HEK293 (cell line): ENCODE data around the gene CZIB.

ENCODE experiments used
- ATF2 ChIP-seq: fragments of 450-650 bp; formaldehyde crosslinking; IDR thresholded peaks from 2 replicates; pipeline ENCODE4 v1.5.1; 2016; ENCODE audit warnings: missing biosample characterization, missing genetic modification characterization, low read depth
- CTCF ChIP-seq: fragments of 450-650 bp; formaldehyde crosslinking; IDR thresholded peaks from 2 replicates; pipeline ENCODE4 v1.5.1; 2016; ENCODE audit warnings: missing biosample characterization, missing genetic modification characterization
- HOXA7 ChIP-seq: sonication (generic); formaldehyde crosslinking; IDR thresholded peaks from 2 replicates; pipeline ENCODE4 v1.8.1; 2022; ENCODE audit warnings: missing genetic modification reagents, borderline replicate concordance
- IKZF3 ChIP-seq: fragments of 450-650 bp; IDR thresholded peaks from 2 replicates; pipeline ENCODE4 v1.5.0; 2018; ENCODE audit warnings: missing biosample characterization, mild to moderate bottlenecking, missing genetic modification characterization, moderate library complexity
- YY2 ChIP-seq: fragments of 450-650 bp; formaldehyde crosslinking; IDR thresholded peaks from 2 replicates; pipeline ENCODE4 v1.5.1; 2016; ENCODE audit warnings: missing biosample characterization, missing genetic modification characterization
- ZNF174 ChIP-seq: fragments of 450-650 bp; formaldehyde crosslinking; IDR thresholded peaks from 2 replicates; pipeline ENCODE4 v1.5.0; 2017; ENCODE audit warnings: missing biosample characterization, mild to moderate bottlenecking, missing genetic modification characterization
- ZNF416 ChIP-seq: fragments of 450-650 bp; formaldehyde crosslinking; IDR thresholded peaks from 2 replicates; pipeline ENCODE4 v1.5.1; 2016; ENCODE audit warnings: missing biosample characterization, missing genetic modification characterization
- ZNF558 ChIP-seq: fragments of 450-650 bp; formaldehyde crosslinking; IDR thresholded peaks from 2 replicates; pipeline ENCODE4 v1.5.1; 2016; ENCODE audit warnings: missing biosample characterization, missing genetic modification characterization
- ZNF561 ChIP-seq: fragments of 450-650 bp; IDR thresholded peaks from 2 replicates; pipeline ENCODE4 v1.5.1; 2018; ENCODE audit warnings: missing biosample characterization, missing genetic modification characterization, borderline replicate concordance
- ZNF768 ChIP-seq: fragments of 450-650 bp; formaldehyde crosslinking; IDR thresholded peaks from 2 replicates; pipeline ENCODE4 v1.5.1; 2018; ENCODE audit warnings: missing biosample characterization, mild to moderate bottlenecking, missing genetic modification characterization

- TF ChIP-seq HOXA7 (CRISPR knock-in tag) (no peak), CTCF (no peak), ATF2 (tag by site-specific recombination) (no peak), ZNF174 (tag by site-specific recombination) (no peak), ZNF561 (no peak), ZNF558 (tag by site-specific recombination) (no peak), ZNF416 (tag by site-specific recombination) (no peak), ZNF768 (tag by site-specific recombination) (no peak), IKZF3 (no peak), YY2 (tag by site-specific recombination) (no peak)
These were observed 24.4 kb downstream of the CZIB start for GRCh38 chr1:53196017-53196484.
